Activated CD8-positive, alpha-beta memory T cell treated with anti-CD3 and anti-CD28 coated beads, Interleukin-2, amount 50 U/mL, for 48 hours (primary cell): ENCODE measurements around the gene RFPL2.

ENCODE experiments used
- DNase-seq: peaks from one replicate; pipeline ENCODE4 v3.0.0-alpha.2; 2020

Gene RFPL2

DNA sequence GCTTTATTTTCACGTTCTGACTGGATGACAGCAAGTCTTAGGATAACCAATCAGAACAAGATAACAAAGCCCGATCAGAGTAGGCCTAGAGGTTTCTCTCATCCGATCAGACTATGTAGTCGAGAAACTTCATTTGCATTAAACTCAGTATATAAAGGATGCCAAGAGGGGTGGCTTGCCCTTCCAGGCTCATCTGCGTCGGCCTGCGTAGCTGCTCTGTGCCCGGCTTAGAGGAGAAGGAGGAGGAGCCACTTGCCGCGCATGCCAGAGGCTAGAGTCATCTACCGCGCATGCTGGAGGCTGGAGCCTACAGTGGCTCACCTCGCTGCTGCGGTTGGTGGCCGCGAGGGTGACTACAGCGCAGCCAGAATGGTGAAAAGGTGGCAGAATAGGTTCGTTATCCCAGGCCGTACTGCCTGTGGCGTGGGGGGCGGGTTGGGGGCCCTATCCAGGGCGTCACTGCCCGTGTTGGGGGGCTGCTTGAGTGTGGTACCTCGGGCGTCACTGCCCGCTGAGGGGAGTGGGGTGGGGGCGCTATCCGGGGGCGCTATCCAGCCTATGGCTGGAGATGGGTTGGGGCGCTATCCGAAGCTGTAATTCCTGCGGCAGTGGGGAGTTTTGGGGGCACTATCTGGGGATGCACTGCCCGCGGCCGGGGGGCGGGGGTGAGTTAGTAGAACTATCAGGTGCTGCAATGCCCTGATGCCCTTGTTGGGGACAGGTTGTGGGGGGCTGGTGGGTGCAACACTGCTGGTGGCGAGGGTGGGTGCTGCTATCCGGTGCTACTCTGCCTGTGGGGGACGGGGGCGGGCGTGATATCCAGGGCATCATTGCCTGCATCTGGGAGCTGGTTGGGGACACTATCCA lies at the start of gene RFPL2:
Gene RFPL2, minus strand, starts transcription at position 218 of the 867 bp plus-strand sequence. CDS start 2,622 bp downstream, outside the sequence.
- peak; percentile 59 for DNase-seq

DNA sequence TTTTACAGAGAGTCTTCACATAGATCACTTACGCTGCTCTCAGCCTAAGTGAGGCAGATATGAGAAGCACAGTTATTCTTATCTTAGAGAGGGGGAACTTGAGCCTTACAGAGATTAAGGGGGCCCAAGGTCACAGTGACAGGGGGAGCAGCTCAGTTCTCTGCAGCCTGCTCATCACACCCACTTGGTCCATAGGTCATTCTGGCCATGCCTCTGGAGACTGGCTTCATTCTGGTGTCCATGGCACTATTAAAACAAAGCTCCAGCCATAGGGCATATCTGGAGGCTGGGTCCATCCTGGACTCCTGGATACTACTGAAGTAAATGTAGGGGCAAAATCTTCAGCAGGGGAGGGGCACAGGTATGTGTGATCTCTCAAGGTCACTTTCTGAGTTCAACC lies 44.4 kb upstream of the RFPL2 start:
- no peak for DNase-seq

DNA sequence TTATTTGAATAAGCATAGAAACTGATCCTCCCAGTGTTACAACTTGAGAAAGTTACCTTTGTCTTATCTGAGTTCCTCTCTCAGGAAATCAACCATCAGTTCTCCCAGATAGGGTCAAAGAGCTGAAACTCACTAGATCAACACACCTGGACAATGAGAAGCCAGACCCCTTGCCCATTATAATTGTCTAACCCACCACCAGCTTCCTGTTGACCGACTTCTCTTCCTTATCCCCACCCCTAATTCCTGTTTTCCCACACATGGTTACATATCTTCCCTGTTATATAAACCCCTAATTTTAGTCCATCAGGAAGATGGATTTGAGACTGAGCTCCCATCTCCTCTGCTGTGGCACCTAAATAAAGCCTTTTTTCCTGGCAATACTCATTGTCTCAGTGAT lies 43.4 kb upstream of the RFPL2 start:
- DNase-seq, result no peak

DNA sequence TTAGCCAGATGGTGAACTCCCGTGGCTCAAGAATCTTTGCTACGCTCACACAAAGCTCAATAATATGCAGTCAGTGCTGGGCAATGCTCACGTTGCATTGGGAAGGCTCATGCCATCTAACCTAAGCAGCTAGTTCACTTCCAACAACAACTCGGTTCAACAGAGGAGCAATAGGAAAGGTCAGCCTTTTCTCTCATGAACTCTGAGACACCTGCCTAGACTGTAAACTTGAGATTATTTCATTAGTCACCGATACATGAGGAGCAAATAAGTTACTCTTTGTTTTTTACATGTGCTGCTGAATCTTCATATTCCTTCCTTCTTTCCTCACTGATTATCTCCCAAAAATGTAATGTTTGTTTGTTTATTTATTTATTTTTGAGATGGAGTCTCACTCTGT lies 41.3 kb upstream of the RFPL2 start:
- no peak for DNase-seq

DNA sequence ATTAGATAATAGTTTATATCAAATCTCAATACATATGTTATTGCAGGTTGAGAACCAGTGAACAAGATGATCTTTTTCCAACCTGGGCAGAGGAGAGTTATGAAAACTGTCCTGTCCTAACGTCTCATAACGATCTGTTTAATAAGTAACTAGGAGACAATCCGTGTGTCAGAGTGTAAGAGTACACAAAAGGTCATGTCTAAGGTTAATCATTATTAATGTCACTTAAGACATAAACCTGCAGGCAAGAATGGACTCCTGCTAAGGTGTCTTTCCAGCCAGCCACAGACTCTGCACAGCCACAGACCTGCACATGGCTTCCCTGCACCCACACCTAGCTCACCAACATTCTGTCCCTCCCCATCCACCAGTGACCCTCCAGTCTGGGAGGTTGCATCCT lies 40.2 kb upstream of the RFPL2 start:
- DNase-seq, result no peak

DNA sequence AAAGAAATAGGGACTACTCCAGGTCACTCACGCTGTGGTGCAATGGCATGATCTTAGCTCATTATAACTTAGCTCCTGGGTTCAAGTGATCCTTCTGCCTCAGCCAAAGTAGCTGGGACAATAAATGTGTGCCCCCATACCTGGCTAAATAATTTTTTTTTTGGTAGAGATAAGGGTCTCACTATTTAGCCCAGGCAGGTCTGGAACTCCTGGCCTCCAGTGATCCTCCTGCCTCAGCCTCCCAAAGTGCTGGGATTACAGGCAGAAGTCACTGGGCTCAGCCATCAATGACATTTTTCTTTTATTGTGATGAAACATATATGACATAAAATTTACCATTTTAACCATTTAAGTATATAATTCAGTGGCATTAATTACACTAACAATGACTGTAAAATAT lies 39.7 kb upstream of the RFPL2 start:
- DNase-seq, result no peak

DNA sequence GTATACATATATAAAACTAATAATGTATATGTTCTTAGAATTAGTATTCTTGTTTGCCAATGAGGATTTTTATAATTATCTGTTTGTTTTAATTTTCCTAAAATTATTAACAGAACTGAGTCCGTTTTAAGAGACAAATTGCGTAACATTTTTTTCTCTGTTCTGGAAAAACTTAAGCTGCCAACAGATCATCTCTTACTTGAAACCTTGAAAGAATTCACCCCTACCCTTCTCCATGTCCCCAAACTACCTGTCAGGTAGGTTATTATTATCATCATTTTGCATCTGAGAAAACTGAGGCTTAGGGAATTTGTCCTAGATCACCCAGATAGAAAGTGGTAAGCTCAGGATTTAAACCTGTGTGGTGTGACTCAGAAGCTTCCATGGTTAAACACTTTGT lies 35.6 kb upstream of the RFPL2 start:
- no peak for DNase-seq

DNA sequence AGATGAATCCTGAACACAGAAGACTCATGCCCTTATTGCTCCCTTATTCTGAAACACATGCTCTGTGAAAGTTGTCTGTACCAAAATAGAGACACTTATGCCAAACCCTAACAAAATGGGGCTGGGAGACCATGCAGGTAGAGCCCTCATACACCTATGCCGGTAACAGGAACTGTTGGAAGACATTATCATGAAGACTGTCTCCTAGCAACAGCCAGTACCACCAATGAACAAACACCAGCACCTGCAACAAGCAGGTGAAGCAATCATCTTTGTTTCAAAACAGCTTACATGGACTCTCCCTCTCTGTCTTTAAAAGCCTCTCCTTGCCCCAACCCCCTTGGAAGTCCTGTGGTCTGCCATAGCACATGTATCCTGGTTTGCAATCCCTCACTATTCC lies 33.0 kb upstream of the RFPL2 start:
- no peak for DNase-seq

DNA sequence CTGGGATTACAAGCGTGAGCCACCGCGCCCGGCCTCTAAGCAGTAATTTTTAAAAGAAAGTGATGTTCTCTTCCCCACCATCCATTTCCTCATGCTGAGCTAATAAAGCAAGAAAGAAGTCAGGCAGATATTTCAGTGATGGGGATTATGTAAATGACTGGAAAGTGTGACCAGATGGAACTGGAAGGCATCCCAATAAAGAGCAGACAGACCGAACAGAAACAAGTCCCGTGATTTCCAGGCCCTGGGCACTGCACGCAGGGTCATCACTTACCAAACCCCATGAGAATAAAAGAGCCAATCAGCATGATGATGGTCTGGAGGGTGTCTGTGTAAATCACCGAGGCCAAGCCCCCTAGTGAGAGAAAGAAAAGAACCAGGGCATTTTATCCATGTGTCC lies 32.1 kb upstream of the RFPL2 start:
- DNase-seq, result no peak

DNA sequence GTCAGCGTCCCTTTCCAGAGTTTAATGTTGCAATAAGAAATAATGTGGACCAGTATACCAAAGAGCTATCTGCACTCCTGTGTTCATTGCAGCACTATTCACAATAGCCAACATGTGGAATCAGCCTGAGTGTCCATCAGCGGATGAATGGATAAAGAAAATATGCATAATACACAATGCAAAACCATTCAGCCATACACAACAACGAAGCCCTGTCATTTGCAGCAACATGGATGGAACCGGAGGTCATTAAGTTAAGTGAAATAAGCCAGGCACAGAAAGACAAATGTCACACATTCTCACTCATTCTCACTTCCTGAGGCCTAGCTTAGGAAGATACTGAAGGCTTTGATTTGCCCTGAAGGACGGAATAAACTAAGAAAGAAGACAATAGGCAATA lies 28.2 kb upstream of the RFPL2 start:
- DNase-seq, result no peak

DNA sequence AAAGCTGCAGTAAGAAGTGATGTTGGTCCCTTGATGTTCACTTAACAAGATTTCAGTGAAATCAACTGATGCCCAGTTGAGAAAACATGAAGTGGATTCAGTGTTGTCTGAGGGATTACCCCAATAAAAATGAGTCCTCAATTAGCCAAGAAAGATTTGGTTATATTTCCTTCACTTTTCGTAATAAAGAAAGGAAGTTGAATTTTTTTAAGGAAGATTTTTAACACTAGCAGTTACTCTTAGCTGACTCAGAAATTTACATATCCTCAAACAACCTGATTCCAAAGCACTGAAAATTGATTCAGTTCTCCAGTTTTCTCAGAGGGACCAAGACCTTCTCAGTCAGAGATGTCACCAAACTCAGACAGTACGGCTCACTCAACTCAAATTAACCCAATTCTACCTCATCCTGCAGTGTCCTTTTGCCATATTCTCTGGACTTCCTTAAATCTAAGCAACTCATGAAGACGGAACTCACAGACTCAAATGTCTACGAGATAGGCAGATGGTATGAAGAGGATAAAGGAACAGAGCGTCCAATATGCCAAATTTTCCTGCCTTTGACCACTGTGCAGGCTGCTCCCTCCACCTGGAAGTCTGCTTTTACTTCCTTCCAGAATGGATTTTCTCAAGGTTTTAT lies 27.4 kb upstream of the RFPL2 start:
- no peak for DNase-seq

DNA sequence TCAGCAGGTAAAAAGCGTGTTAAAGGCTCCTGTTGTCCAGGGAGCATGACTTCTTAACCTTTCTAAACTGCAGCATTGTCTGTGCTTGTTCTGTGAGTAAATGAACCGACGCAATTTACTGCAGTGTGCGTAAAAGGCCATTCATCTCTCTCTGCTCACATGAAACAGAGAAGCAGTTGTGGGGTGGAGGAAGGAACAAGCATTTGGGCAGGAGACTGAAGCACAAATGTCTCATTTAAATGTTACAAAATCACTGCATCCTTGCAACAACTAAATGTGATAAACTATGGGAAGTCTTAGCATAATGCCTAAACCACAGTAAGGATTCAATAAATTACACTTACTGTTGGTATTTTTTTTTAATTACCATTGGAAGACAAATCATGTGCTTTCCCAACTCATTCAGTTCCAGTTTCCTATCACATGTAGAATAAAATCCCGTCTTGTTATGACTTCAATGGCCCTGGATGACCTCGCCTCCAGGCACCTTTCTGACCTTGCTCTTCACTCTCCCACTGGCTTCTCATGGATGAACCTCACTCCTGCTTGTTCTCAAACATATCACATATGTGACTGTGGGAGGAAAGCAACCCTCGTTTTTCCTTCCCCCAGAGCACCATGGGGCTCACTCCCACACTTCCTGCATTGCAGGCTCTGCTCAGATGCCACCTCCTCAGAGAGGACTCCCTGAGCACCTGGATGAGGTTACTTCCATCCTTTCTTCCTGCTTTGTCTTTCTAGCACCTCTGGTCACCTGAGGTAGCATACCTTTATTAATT lies 21.6 kb upstream of the RFPL2 start:
- DNase-seq, result no peak

DNA sequence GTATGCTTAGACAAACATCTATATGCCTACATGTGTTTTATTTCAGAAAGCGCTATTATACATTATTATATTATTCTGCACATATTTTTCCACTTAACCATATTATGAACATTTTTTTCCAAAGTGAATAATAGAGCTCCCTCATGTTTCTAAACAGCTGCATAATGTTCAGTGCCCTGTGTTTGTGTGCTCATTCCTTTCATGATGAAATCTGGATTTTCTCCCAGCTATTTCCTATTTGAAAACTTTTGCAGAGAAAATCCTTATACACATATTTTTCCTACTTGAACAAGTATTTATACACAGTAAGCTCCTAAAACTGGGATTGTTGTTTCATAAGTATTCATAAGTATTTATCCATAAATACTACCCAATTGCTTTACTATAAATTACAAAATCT lies 18.1 kb upstream of the RFPL2 start:
- no peak for DNase-seq

DNA sequence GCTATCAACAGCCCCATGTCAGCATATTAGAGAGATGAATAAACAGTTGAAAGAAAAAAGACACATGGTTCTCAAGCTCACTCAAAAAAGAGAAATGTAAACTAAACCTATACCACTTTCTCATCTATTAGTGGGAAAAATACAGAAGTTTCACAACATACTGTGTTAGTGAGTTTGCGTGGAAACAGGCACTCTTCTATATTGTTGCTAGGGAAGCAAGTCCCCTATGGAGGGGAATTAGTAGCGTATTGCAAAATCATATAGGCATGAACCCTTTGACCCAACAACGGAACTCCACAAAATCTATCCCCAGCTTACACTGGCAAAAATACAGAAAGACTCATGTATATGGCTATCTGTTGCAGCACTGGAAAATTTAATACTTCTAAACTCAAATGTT lies 14.2 kb upstream of the RFPL2 start:
- no peak for DNase-seq

DNA sequence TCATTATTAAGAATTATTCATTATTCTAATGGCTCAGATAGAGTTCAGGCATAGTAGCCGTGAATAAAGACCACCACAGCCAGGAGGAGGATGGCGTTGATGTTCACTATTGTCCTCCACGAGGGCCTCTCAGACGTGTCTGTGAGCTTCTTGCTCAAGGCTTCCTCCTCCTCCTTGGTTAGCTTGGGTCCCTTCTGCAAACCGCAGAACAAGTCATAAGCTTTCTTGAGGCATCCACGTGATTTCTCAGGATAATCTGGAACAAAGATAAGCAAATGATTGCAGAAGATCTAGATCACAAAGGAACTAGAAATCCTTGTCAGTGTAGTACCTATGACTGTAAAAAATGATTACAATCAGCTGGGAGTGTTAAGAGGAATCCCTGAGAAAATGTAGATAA lies 13.6 kb upstream of the RFPL2 start:
- no peak for DNase-seq

DNA sequence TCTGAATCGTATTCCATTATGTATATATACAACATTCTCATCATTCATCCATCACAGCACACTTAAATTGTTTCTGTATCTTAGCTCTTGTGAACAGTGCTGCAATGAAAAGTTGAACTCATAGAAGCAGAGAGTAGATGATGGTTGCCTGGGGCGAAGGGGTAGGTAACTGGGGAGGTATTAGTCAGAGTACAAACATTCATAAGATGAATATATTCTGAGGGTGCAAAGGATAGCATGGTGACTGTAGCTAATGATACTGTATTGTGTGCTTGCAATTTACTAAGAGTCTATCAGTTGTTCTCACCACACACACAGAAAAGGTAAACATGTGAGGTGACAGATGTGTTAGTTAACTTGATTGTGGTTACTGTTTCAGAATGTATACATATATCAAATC lies 12.6 kb upstream of the RFPL2 start:
- DNase-seq, result no peak

DNA sequence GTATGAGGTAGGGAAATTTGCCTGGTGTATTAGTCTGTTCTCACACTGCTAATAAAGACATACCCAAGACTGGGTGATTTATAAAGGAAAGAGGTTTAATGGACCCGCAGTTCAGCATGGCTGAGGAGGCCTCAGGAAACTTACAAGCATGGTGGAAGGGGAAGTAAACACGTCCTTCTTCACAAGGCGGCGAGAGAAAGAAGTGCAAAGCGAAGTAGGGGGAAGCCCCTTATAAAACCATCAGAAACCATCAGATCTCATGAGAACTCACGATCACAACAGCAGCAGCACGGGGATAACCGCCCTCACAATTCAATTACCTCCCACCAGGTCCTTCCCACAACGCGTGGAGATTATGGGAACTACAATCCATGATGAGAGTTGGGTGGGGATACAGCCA lies 12.0 kb upstream of the RFPL2 start:
- DNase-seq, result no peak

DNA sequence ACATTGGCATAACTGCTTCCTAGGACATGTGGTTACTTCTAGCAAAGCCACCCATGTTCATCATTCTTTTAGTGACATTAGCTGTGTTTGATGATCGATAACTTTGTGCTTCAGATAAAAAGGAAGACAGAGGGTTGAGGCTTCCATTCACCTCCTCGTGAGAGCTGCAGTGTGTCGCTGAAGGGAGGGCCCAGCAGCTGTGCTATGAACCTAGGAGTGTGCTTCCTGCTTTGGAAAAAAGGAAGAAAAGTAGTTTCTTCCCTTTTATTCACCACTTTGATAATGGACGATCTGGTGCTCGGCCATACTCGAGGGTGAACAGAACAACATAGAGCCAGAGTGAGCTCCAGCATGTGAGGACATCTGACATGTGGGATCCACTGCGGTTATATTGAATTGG lies 6.1 kb upstream of the RFPL2 start:
- no peak for DNase-seq

DNA sequence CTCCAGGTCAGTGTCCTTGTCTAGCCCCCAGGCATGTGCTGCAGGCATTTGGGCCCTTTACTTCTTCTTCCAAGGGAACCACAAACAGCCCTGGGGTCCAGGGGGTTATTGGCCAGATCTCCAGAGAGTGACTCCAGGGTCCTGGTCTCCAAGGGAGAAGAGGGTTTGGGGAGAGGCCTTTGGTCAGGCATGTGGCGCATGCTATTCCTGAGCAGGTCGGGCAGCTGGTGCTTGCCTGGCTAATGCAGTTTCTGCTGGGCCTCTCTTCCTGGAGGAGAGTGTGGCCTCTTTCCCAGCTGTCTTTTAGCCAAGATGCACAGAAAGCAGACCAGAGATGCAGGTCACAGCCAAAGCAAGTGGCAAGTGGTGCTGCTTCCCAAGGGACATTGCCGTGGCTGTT lies 3.8 kb upstream of the RFPL2 start:
- no peak for DNase-seq

DNA sequence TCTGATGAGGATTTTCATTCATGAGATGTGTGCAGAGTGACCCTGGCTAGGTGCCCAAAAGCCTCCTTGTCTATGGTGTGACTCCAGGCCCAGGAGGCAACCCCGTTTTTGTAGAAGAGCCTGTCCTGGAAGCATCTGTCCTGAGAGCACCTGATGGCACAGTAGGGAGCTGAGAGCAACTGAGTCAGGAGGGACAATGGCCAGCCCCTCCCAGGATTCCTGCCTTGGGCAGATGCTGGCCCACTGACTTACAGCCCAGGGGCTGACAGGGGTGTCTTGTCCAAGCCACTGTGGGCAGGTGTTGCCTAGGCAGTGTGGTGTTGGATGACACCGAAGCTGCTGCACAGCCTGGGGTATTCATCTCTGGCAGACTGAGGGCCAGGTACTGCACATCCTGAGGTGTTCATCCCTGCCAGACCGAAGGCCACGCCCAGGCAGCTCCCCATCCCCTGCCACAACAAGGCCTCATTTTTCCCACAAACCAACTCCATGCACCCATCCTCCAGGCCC lies 3.2 kb upstream of the RFPL2 start:
- no peak for DNase-seq

DNA sequence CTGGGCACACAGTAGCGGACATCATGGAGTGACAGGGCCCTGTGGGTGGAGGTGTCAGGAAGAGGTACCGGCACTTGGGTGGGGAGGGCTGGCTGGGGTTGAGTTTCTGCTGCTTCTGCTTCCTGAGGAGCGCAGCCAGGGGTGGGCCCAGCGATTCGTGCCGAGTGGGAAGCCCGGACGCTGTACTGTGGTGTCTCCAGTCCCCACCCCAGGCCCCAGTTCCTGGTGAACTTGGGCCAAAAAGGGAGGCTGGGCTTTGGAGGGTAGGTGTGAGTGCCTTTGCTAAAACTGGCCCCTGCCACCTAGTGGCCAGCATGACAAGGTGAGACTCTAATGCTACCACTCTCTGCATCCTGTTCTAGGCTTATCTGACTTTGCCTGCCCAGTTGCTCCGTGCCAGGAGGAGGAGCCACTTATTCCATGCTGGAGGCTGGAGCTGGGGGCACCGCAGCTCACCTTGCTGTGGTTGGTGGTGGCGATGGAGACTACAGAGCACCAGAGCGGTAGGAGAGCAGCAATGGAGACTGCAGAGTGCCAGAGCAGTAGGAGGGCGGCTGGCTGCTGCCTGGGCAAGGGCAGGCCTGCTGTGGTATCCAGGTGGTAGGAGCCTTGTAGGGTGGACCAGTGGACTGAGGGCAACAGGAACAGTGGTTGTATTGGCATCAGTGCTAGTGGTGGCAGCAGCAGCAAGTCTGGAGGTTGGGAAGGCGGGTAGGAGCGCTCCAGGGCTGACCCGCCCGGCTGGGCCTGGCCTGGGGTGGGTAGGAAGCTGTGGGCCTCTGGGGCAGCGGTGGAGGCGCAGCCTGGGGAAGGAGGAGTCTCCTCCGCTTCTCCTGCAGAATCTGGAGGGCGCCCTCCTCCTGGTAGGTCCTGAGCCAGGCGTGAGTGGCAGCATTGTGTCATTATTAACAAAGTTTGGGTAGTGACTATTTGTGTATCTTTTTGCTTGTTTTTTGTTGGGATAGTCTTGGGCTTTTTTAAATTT lies 2.2 kb upstream of the RFPL2 start:
- peak; percentile 62 for DNase-seq
